Measurements from ENCODE around the gene ZNF668.

Gene ZNF668

DNA sequence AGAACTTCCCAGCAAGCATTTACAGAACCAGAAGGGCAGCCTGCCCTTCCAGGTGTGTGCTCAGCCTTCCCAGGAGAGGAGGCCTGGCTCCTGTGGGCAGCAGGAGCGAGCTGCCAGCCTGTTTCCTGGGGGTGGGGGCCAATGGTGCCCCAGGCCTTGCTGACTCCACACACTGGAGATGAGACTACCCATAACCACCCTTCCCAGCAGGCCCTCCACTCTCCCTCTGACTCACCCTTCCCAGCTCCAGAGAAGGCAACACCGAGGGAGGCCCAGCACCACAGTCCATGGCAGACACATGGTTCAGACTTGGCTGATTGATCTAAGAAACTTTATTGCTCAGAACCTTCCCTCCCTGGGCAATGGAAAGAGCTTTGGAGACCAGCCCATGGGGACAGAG lies 16.5 kb upstream of the ZNF668 start:
- TF ChIP-seq ZNF274 (IDR thresholded peaks at IDR 0.05; ENCODE audit: low read depth, low read length), result no peak

DNA sequence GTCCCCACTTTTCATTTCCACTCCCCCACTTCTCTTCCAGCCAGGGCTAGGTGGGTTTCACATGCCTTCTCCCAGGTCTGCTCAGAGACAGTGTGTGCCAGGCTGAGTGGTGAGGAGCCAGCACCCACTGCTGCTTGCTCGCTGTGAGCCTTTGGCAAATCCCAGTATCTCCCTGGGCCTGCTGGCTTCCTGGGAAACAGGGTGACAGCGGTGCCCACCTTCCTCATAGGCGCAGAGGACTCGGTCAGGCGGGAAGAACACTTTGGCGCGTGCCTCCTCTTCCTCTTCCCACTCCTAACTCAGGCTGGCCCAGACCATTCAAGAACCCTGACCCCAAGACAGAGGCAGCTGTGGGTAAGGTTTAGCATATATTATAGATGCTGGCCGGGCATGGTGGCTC lies 15.2 kb upstream of the ZNF668 start:
- no peak for TF ChIP-seq ZNF274 (IDR thresholded peaks at IDR 0.05; ENCODE audit: low read depth, low read length)

More for the DNA sequence above, 16.5 kb upstream of the ZNF668 start:
- H3K4me3 ChIP-seq (ENCODE audit: low read length), result no peak overlapping the region

DNA sequence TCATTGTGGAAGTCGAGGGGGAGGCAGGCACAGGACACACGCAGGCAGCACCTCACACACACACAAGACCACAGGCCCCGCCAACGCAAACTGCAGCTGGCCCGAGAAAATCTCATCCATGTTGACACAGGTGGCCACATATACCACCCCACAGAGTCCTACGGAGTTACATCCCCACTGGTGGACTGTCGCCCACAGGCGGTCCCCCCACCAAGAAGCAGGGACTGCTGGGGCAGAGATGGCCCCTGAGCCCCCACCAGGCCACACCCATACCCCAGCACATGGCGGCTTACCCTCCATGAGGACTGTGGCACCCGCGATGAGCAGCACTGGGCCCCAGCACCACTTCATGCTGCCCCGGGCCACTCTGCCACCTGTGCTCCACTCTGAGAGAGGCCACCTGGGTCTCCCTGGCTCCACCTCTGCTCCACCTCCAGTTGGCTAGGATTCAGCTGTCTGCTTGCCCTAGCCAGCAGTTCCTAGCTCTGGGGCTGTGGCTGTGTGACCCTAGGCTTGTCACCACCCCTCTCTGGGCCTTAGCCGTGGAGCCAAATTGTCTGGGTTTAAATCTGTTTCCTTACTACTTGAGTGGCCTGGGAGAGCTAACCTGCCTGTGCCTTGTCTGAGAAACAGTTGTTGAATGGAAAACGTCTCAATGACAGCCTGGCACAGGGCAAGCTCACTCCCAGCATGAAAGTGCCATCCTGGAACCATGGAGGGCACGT lies 14.6 kb upstream of the ZNF668 start, which contains the start of gene PRSS53:
Gene PRSS53 (minus strand): TSS at position 485 of the 725 bp plus-strand sequence. CDS start 134 bp downstream, at position 351.
- no peak for TF ChIP-seq ZNF274 (IDR thresholded peaks at IDR 0.05; ENCODE audit: low read depth, low read length)
- no peak within 1 kb of the TSS for H3K4me3 ChIP-seq (ENCODE audit: low read length)

More for the DNA sequence above, 15.2 kb upstream of the ZNF668 start:
- H3K4me3 ChIP-seq (ENCODE audit: low read length), result no peak overlapping the region

DNA sequence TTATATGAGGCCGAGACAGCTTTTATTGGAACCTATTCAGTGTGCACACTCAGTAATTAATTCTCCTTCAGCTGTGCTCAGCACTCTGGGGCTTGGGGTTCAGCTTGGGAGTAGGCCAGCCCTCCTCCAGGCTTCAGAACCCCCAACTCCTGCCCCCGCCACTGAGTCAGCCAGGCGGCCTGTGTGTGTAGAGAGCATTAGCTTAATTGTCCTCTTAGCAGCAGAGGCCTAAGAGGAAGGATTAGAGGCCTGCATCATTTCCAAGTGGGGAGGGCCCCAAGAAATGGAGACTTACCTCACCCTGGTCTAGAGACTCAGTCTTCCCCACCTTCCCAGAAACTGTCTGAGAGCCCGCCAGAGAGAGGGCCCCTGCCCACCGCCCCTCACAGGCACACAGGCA lies 13.9 kb upstream of the ZNF668 start:
- H3K4me3 ChIP-seq (ENCODE audit: low read length), result no peak overlapping the region
- no peak for TF ChIP-seq ZNF274 (IDR thresholded peaks at IDR 0.05; ENCODE audit: low read depth, low read length)

DNA sequence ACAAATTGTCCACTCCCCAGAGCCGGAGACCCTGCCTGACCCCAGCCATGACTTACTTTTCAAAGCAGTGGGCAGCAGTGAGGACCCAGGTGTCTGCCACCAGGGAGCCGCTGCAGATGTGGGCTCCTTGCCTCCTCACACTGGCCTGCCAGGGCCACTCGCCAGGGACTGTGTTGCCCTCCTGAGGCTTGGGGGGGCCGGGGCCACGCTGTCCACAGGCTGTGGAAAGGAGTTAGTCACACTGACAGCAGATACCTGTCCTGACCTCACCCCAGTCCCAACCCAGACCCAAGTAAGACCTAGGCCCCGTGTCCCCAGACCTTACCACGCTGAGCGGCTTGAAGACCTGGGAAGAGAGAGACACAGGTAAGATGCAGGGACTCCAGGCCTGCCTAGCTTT lies 13.4 kb upstream of the ZNF668 start:
- no peak for TF ChIP-seq ZNF274 (IDR thresholded peaks at IDR 0.05; ENCODE audit: low read depth, low read length)
- no peak overlapping the region for H3K4me3 ChIP-seq (ENCODE audit: low read length)

DNA sequence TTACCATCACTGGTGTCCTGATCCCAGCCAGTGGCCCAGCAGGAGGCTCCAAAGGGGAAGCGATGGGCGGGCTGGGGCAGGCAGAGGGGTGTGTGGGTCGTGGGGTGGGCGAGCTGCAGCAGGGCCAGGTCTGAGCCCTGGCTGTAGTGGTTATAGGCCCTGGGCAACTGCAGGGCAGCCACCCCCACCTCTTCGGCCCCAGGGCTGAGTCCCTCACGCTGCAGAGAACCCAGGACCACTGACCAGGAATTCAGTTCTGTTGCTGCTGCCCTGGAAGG lies 12.5 kb upstream of the ZNF668 start:
- H3K4me3 ChIP-seq (ENCODE audit: low read length), result no peak overlapping the region
- TF ChIP-seq ZNF274 (IDR thresholded peaks at IDR 0.05; ENCODE audit: low read depth, low read length), result no peak

DNA sequence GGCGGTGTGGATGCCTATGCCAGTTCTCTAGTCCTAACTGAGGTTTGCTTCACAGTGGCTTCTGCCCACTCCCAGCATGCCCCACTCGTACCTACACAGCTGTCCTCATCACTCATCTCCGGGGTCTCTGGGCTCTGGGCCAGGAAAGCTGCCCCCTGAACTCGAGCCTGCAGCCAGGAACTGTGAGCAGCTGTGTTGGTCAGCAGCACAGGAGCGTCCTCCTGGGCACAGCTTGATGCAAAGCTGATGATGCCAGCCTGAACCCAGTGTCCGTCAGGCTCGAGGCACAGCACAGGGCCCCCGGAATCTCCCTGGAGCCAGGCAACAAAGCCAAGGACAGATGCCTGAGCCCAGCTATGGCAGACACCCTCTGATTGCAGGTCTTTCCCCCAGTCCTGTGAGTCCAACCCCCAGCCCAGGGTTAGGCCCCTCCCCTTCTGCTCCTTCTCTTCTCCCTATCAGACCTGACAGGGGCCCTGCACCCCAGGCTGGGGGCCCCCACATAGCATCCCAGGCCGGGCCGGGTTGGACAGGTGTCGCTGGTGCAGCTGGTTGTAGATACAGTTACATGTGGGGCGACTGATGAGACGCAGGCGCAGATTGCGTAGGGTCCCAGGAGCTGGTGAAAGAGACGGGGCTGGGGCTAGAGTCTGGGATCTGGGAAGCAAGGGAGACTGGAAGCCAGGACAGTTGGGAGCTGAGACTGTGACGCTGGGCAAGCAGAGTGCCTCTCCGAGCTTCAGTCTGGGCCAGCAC lies 12.0 kb upstream of the ZNF668 start:
- no peak overlapping the region for H3K4me3 ChIP-seq (ENCODE audit: low read length)
- TF ChIP-seq ZNF274 (IDR thresholded peaks at IDR 0.05; ENCODE audit: low read depth, low read length), result no peak

DNA sequence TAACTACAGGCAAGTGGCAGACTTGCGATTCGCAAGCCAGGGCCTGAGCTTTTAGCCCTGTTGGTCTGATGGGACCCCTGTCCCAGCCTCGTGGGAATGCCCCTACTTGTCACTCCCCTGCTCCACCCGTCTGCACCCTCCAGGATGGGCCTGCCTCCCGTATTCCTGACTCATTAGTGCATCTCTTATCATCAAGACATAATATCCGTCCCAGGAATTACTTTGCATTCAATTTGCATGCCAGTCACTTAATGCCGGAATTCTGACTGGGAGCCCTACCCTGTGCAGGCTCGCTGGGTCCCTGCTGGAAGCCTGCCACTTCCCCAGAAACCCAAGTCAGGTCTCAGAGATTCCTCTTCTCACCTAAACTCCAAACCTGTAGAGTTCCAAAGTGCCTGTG lies 11.4 kb upstream of the ZNF668 start:
- no peak for TF ChIP-seq ZNF274 (IDR thresholded peaks at IDR 0.05; ENCODE audit: low read depth, low read length)
- H3K4me3 ChIP-seq (ENCODE audit: low read length), result no peak overlapping the region

DNA sequence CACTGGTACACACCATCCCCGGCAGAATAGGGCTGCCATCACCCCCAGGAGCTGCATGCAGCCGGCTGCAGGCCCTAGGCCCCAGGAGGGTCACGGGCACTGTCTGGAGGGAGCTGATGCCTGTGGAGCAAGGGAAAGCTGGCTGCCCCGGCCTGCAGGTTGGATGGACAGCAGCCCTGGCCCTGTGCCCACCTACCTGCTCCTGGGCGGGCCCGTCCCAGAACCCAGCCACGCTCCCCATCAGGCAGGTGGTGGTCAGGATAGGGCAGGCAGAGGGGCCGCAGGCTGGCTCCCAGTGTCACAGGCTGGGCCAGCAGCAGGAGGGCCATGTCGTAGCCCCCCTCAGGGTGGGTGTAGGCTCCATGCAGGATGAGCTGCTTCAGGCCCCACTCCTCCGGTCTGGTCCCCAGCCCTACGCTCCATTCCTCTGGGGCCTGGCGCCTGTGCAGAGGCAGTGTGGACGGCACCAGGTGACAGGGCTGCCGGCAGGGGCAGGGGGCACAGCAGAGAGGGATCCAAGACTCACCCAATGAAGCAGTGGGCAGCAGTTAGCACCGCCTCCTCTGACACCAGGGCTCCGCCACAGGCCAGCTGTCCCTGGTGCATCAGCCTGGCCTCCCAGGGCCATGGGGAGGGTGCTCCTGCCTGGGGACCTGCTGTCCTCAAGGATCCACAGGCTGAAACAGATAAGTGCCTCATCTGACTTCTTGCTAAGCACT lies 10.7 kb upstream of the ZNF668 start:
- H3K4me3 ChIP-seq (ENCODE audit: low read length), result no peak overlapping the region
- no peak for TF ChIP-seq ZNF274 (IDR thresholded peaks at IDR 0.05; ENCODE audit: low read depth, low read length)

DNA sequence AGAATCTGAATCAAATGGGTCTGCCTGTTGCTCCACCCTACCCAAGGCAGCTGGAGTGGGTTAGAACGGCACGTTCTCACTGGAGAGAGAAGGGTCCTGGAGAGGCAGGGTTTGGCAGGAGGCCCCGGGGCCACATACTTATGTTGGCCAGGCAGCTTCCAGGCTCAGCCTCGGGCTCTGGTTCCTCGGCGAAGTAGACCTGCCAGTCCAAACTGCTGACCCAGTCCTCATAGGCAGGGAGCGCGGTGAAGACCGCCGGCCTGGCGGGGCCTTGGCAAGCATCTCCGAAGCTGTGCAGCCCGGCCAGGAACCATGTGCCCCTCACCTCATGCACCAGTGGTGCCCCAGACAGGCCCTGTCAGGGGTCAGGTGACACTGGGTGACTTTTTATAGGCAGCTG lies 9.9 kb upstream of the ZNF668 start:
- TF ChIP-seq ZNF274 (IDR thresholded peaks at IDR 0.05; ENCODE audit: low read depth, low read length), result no peak
- no peak overlapping the region for H3K4me3 ChIP-seq (ENCODE audit: low read length)

DNA sequence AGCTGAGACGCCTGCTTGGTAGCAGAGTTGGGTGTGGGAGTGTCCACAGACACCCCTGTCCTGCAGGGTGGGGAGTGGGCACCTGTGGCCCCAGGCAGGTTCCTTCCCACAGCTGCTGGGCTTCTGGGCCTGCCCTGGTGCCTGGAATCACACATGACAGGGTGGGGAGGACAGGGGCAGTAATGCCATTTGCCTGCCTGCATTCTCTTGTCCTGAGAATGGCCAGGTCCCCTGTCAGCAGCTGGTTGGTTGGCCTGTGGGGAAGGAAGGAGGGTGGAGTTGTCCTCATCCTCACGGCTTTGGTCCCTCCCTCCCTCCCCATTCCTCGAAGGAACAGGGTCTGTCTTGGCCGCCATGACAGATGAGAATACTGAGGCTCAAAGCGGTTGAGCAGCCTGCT lies 9.5 kb upstream of the ZNF668 start:
- H3K4me3 ChIP-seq (ENCODE audit: low read length), result no peak overlapping the region
- TF ChIP-seq ZNF274 (IDR thresholded peaks at IDR 0.05; ENCODE audit: low read depth, low read length), result no peak

DNA sequence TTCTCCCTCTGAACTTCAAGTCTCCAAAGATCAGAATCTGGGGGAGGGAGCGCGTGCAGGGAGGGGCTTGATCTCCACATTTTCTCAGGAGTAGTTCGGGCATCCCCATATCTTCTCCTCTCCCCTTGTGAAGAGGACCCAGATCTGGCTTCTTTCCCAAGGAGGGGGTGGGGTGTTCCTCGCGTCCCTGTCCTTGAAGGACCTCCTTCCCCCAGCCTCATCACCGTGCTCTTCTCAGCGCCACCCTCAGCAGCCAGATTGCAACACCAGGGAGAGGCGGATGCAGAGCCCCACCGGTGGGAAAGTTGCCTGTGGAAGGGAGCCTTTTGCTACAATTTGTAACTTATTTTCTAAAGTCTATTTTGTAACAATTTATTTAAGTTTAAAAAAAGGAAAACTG lies 9.0 kb upstream of the ZNF668 start:
- no peak overlapping the region for H3K4me3 ChIP-seq (ENCODE audit: low read length)
- TF ChIP-seq ZNF274 (IDR thresholded peaks at IDR 0.05; ENCODE audit: low read depth, low read length), result no peak

DNA sequence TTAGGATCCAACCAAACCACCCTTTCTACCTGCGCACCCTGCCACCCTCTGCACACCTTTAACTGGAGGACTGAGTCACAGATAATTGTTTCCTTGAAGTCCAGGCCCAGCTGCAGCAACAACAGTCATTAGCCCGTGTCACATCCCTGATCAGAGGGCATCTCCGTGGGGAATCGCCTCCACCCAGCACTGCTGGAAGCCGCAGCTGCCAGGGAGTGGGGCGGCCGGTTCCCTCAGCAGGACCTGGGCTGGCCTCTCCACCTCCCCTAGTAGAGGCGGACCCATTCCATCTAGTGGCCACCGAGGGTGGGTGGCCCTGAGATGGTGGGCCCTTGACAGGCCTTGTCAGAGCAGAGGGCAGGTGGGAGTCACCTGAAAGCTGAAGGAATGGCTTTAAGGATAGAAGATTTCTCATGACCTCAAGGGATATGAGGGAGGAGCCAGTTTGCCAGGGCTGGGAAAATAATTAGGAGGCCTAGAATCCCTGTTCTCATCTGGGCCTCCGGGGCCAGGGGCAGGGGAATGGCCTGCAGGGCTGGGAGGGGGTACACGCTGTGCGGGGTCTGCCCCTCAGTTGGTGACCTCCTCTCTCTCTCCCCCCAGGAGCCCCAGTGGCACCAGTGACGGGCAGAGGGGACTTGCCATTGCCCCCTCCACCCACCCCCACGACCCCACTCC lies 8.5 kb upstream of the ZNF668 start:
- H3K4me3 ChIP-seq (ENCODE audit: low read length), result no peak overlapping the region
- TF ChIP-seq ZNF274 (IDR thresholded peaks at IDR 0.05; ENCODE audit: low read depth, low read length), result no peak
